ENCODE data around the gene TSPAN14. TPM values are rescaled to one million over a fixed set of nuclear protein-coding genes. Genes with fewer than 3 reads are reported as not detected.

Gene TSPAN14
- total RNA-seq, 1 experiment from 2014 or later: 73.5 TPM

DNA sequence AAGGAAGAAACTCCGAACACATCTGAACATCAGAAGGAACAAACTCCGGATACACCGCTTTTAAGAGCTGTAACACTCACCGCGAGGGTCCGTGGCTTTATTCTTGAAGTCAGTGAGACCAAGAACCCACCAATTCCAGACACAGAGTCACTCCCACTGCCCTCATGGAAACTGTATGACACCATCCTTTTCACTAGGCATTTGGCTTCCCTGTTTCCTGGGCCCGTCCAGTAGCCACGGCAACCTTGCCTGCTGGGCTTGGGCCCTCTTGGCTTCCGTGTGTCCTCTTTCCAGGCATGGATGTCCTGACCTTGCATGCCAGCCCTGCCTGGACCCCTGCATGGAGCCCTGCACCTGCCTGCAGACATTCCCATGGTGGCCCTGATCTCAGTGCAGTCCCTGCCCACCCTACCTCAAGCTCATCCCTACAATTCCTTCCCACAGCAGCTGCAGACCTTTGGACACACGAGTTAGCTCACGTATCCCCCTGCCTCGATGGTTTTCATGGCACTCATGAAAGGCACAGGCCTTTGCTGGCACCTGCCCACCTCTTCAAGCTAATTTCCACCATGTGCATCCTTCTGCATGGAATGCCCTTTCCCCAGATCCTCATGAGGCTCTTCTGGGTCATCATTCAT is 90.3 kb downstream of the TSPAN14 start:
- ATAC-seq (no peak), DNase-seq (ENCODE audit: low spot score) (no peak)
- Mint-ChIP-seq H3K9me3 (peaks cover 9% of the 10 kb centered on the region), H3K4me1 (no peaks in the 10 kb centered on the region), H3K36me3 (peaks cover 4% of the 10 kb centered on the region; the same call in 1 of the 2 replicates), H3K27me3 (ENCODE audit: low read depth) (peaks cover 6% of the 10 kb centered on the region), H3K27ac (no peak overlapping the region), H3K4me3 (no peak overlapping the region)
- POLR2A ChIA-PET: no interaction called here
- TF ChIP-seq, protein P1, sequence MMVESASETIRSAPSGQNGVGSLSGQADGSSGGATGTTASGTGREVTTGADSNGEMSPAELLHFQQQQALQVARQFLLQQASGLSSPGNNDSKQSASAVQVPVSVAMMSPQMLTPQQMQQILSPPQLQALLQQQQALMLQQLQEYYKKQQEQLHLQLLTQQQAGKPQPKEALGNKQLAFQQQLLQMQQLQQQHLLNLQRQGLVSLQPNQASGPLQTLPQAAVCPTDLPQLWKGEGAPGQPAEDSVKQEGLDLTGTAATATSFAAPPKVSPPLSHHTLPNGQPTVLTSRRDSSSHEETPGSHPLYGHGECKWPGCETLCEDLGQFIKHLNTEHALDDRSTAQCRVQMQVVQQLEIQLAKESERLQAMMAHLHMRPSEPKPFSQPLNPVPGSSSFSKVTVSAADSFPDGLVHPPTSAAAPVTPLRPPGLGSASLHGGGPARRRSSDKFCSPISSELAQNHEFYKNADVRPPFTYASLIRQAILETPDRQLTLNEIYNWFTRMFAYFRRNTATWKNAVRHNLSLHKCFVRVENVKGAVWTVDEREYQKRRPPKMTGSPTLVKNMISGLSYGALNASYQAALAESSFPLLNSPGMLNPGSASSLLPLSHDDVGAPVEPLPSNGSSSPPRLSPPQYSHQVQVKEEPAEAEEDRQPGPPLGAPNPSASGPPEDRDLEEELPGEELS (CRISPR knock-in tag; IDR thresholded peaks at IDR 0.05): no peak
- no peak for TF ChIP-seq NFYB (CRISPR knock-in tag; conservative IDR thresholded peaks at IDR 0.05; ENCODE audit: low read depth)
- TF ChIP-seq, protein P2, sequence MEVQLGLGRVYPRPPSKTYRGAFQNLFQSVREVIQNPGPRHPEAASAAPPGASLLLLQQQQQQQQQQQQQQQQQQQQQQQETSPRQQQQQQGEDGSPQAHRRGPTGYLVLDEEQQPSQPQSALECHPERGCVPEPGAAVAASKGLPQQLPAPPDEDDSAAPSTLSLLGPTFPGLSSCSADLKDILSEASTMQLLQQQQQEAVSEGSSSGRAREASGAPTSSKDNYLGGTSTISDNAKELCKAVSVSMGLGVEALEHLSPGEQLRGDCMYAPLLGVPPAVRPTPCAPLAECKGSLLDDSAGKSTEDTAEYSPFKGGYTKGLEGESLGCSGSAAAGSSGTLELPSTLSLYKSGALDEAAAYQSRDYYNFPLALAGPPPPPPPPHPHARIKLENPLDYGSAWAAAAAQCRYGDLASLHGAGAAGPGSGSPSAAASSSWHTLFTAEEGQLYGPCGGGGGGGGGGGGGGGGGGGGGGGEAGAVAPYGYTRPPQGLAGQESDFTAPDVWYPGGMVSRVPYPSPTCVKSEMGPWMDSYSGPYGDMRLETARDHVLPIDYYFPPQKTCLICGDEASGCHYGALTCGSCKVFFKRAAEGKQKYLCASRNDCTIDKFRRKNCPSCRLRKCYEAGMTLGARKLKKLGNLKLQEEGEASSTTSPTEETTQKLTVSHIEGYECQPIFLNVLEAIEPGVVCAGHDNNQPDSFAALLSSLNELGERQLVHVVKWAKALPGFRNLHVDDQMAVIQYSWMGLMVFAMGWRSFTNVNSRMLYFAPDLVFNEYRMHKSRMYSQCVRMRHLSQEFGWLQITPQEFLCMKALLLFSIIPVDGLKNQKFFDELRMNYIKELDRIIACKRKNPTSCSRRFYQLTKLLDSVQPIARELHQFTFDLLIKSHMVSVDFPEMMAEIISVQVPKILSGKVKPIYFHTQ (CRISPR knock-in tag; IDR thresholded peaks at IDR 0.05): no peak
- TF ChIP-seq, protein P3, sequence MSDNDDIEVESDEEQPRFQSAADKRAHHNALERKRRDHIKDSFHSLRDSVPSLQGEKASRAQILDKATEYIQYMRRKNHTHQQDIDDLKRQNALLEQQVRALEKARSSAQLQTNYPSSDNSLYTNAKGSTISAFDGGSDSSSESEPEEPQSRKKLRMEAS (CRISPR knock-in tag; IDR thresholded peaks at IDR 0.05): no peak
- TF ChIP-seq, protein P4, sequence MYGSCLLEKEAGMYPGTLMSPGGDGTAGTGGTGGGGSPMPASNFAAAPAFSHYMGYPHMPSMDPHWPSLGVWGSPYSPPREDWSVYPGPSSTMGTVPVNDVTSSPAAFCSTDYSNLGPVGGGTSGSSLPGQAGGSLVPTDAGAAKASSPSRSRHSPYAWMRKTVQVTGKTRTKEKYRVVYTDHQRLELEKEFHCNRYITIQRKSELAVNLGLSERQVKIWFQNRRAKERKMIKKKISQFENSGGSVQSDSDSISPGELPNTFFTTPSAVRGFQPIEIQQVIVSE (CRISPR knock-in tag; IDR thresholded peaks at IDR 0.05; ENCODE audit: borderline replicate concordance): no peak
- TF ChIP-seq ETV6 (CRISPR knock-in tag; IDR thresholded peaks at IDR 0.05): no peak
- no peak for TF ChIP-seq SOX15 (CRISPR knock-in tag; IDR thresholded peaks at IDR 0.05)
- TF ChIP-seq, protein P5, sequence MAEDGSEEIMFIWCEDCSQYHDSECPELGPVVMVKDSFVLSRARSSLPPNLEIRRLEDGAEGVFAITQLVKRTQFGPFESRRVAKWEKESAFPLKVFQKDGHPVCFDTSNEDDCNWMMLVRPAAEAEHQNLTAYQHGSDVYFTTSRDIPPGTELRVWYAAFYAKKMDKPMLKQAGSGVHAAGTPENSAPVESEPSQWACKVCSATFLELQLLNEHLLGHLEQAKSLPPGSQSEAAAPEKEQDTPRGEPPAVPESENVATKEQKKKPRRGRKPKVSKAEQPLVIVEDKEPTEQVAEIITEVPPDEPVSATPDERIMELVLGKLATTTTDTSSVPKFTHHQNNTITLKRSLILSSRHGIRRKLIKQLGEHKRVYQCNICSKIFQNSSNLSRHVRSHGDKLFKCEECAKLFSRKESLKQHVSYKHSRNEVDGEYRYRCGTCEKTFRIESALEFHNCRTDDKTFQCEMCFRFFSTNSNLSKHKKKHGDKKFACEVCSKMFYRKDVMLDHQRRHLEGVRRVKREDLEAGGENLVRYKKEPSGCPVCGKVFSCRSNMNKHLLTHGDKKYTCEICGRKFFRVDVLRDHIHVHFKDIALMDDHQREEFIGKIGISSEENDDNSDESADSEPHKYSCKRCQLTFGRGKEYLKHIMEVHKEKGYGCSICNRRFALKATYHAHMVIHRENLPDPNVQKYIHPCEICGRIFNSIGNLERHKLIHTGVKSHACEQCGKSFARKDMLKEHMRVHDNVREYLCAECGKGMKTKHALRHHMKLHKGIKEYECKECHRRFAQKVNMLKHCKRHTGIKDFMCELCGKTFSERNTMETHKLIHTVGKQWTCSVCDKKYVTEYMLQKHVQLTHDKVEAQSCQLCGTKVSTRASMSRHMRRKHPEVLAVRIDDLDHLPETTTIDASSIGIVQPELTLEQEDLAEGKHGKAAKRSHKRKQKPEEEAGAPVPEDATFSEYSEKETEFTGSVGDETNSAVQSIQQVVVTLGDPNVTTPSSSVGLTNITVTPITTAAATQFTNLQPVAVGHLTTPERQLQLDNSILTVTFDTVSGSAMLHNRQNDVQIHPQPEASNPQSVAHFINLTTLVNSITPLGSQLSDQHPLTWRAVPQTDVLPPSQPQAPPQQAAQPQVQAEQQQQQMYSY (CRISPR knock-in tag; IDR thresholded peaks at IDR 0.05): no peak
- no peak for TF ChIP-seq ZNF396 (CRISPR knock-in tag; IDR thresholded peaks at IDR 0.05; ENCODE audit: borderline replicate concordance)
- no peak for TF ChIP-seq CBFB (CRISPR knock-in tag; IDR thresholded peaks at IDR 0.05; ENCODE audit: low read depth)
- TF ChIP-seq TEAD1 (CRISPR knock-in tag; IDR thresholded peaks at IDR 0.05): no peak
- TF ChIP-seq, protein P6, sequence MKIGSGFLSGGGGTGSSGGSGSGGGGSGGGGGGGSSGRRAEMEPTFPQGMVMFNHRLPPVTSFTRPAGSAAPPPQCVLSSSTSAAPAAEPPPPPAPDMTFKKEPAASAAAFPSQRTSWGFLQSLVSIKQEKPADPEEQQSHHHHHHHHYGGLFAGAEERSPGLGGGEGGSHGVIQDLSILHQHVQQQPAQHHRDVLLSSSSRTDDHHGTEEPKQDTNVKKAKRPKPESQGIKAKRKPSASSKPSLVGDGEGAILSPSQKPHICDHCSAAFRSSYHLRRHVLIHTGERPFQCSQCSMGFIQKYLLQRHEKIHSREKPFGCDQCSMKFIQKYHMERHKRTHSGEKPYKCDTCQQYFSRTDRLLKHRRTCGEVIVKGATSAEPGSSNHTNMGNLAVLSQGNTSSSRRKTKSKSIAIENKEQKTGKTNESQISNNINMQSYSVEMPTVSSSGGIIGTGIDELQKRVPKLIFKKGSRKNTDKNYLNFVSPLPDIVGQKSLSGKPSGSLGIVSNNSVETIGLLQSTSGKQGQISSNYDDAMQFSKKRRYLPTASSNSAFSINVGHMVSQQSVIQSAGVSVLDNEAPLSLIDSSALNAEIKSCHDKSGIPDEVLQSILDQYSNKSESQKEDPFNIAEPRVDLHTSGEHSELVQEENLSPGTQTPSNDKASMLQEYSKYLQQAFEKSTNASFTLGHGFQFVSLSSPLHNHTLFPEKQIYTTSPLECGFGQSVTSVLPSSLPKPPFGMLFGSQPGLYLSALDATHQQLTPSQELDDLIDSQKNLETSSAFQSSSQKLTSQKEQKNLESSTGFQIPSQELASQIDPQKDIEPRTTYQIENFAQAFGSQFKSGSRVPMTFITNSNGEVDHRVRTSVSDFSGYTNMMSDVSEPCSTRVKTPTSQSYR (CRISPR knock-in tag; IDR thresholded peaks at IDR 0.05): no peak
- no peak for TF ChIP-seq JUN (CRISPR knock-in tag; IDR thresholded peaks at IDR 0.05)
- TF ChIP-seq, protein P7, sequence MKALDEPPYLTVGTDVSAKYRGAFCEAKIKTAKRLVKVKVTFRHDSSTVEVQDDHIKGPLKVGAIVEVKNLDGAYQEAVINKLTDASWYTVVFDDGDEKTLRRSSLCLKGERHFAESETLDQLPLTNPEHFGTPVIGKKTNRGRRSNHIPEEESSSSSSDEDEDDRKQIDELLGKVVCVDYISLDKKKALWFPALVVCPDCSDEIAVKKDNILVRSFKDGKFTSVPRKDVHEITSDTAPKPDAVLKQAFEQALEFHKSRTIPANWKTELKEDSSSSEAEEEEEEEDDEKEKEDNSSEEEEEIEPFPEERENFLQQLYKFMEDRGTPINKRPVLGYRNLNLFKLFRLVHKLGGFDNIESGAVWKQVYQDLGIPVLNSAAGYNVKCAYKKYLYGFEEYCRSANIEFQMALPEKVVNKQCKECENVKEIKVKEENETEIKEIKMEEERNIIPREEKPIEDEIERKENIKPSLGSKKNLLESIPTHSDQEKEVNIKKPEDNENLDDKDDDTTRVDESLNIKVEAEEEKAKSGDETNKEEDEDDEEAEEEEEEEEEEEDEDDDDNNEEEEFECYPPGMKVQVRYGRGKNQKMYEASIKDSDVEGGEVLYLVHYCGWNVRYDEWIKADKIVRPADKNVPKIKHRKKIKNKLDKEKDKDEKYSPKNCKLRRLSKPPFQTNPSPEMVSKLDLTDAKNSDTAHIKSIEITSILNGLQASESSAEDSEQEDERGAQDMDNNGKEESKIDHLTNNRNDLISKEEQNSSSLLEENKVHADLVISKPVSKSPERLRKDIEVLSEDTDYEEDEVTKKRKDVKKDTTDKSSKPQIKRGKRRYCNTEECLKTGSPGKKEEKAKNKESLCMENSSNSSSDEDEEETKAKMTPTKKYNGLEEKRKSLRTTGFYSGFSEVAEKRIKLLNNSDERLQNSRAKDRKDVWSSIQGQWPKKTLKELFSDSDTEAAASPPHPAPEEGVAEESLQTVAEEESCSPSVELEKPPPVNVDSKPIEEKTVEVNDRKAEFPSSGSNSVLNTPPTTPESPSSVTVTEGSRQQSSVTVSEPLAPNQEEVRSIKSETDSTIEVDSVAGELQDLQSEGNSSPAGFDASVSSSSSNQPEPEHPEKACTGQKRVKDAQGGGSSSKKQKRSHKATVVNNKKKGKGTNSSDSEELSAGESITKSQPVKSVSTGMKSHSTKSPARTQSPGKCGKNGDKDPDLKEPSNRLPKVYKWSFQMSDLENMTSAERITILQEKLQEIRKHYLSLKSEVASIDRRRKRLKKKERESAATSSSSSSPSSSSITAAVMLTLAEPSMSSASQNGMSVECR (CRISPR knock-in tag; IDR thresholded peaks at IDR 0.05; ENCODE audit: borderline replicate concordance): no peak
- CTCF ChIA-PET: no interaction called here

All from WTC11 (cell line).